Neutrophil (primary cell): ENCODE measurements around the gene CDK10.

ENCODE experiments used
- H3K27ac ChIP-seq: fragments of 200-600 bp; sonication (generic); 2 replicates; pipeline ENCODE4 v1.5.1; 2016; ENCODE audit warnings: mild to moderate bottlenecking, moderate library complexity
- H3K27me3 ChIP-seq: fragments of 200-600 bp; sonication (generic); 2 replicates; pipeline ENCODE4 v1.6.0; 2016; ENCODE audit warnings: mild to moderate bottlenecking
- H3K36me3 ChIP-seq: fragments of 200-600 bp; sonication (generic); 2 replicates; pipeline ENCODE4 v1.5.1; 2017
- H3K4me1 ChIP-seq, 2 experiments: fragments of 200-600 bp in 1 of 2; sonication (generic) in 1 of 2; 1 replicate in 1 of 2; 2 replicates in 1 of 2; pipeline versions ENCODE4 v1.5.1 to v1.6.1; 2013 to 2016; ENCODE audit warnings: low read depth in 1 of 2, low read length in 1 of 2, mild to moderate bottlenecking in 1 of 2, moderate library complexity in 1 of 2; ENCODE audit not compliant: control insufficient read depth in 1 of 2, insufficient read depth in 1 of 2
- H3K4me3 ChIP-seq, 2 experiments: fragments of 200-600 bp in 1 of 2; sonication (generic) in 1 of 2; 1 replicate in 1 of 2; 2 replicates in 1 of 2; pipeline ENCODE4 v1.5.1; 2013 to 2016; ENCODE audit warnings: low read depth in 1 of 2, low read length in 1 of 2, mild to moderate bottlenecking in 1 of 2, moderate library complexity in 1 of 2
- H3K9me3 ChIP-seq: fragments of 200-600 bp; sonication (generic); 2 replicates; pipeline ENCODE4 v1.5.1; 2016
- TF ChIP-seq, protein P1 (sequence below): fragments of 200-600 bp; sonication (generic); IDR thresholded peaks from 2 replicates; pipeline ENCODE4 v1.5.1; 2016; ENCODE audit warnings: antibody characterized with exemption

The CDK10 gene

DNA sequence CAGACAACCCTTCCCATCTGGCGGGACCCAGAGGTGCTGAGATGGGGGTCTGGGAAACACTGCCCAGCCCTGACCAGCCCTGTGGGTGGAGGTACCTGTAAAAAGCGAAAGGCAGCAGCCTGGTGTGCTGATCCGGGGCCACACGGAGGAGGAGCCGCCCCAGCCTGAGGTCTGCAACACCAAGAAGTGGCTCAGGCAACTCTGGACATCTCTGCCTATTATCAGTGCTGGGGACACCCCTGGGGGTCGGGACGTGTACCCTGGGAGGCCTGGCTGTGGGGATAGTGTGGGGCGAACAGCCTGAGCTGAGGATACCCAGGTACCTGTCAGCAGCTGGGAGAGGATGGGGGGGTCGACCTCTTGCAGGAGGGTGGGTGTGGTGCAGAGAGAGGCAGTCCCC, 52.9 kb downstream of the CDK10 start:
- peaks cover 97% of the 10 kb centered on the region for H3K36me3 ChIP-seq
- TF ChIP-seq, protein P1, sequence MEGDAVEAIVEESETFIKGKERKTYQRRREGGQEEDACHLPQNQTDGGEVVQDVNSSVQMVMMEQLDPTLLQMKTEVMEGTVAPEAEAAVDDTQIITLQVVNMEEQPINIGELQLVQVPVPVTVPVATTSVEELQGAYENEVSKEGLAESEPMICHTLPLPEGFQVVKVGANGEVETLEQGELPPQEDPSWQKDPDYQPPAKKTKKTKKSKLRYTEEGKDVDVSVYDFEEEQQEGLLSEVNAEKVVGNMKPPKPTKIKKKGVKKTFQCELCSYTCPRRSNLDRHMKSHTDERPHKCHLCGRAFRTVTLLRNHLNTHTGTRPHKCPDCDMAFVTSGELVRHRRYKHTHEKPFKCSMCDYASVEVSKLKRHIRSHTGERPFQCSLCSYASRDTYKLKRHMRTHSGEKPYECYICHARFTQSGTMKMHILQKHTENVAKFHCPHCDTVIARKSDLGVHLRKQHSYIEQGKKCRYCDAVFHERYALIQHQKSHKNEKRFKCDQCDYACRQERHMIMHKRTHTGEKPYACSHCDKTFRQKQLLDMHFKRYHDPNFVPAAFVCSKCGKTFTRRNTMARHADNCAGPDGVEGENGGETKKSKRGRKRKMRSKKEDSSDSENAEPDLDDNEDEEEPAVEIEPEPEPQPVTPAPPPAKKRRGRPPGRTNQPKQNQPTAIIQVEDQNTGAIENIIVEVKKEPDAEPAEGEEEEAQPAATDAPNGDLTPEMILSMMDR, result no peak
- no peak overlapping the region for H3K27ac ChIP-seq
- H3K27me3 ChIP-seq, result no peaks in the 10 kb centered on the region
- H3K4me3 ChIP-seq, result no peak overlapping the region
- no peaks in the 10 kb centered on the region for H3K4me1 ChIP-seq
- no peaks in the 10 kb centered on the region for H3K9me3 ChIP-seq

DNA sequence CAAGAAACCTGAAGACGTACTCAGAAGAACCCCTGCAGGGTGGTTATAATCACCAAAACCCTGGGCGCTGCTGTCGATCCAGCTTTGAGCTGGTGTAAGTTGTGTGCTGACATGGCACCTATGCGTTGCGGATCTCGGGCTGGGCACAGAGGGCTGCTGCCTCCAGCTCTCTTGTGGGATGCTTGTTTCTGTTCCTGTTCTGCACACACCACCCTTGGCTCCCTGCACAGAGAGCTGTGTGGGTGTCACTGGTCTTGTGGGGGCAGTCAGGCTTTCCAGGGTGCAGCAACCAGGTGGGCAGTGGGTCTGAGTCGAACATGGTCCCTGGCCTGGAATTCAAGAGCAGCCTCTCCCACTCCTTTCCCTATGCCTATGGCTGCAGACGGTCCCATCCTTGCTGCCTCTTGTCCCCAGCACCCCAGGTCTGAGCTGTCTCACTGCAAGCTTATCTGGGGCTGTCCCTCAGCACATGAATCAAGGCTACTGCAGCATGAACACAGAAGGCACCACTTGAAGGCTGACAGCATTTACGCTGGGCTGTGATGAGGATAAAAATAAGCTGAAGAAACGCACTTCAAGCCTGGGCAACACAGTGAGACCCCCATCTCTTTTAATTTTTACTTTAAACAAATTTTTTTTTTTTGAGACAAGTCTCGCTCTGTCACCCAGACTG, 55.0 kb downstream of the CDK10 start:
- Histone ChIP-seq H3K27ac (peak overlapping the region; percentile 45), H3K9me3 (no peaks in the 10 kb centered on the region), H3K27me3 (no peaks in the 10 kb centered on the region), H3K36me3 (peaks cover 94% of the 10 kb centered on the region), H3K4me3 (no peak overlapping the region), H3K4me1 (no peaks in the 10 kb centered on the region)
- TF ChIP-seq, protein P1, result no peak

DNA sequence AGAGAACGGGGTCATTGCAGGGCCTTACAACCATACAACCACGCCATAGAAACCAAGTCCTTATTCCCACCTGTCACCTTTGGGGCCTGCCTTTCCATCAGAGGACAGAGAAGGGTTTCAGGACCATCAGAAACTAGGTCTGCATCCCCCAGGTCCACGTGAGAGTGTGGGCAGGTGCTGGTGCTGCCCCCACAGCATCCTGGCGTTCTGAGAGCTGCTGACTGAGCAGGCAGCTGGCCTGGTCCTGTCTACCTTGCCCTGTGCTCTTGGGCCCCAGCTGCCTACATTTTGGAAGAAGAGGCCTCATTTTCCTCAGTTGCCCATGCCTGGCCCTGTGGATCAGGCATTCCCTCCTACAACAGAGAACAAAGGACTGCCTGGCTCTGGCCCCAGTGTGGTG, 56.5 kb downstream of the CDK10 start:
- H3K27ac ChIP-seq, result peak overlapping the region; percentile 15
- peaks cover 94% of the 10 kb centered on the region for H3K36me3 ChIP-seq
- TF ChIP-seq, protein P1, result no peak

DNA sequence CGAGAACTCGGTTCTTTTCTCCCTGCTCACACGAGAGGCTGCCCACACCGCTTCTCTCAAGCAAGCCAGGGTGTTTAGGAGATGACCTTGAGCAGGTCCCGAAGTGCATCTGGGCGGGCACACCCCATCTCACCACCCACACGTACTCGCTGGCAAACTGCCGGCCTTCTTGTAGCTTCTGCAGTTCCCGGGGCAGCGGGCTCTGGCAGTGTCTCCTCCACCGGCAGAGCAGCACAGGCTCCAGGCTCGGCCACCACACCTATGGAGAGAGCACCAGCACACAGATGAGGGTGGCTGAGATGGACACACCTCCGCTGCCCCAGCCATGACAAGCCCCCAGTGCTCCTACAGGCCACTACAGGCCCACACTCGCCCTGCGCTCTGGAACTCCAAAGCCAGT, 58.3 kb downstream of the CDK10 start:
- H3K27me3 ChIP-seq, result no peaks in the 10 kb centered on the region

More for the DNA sequence above, 56.5 kb downstream of the CDK10 start:
- Histone ChIP-seq H3K4me1 (no peaks in the 10 kb centered on the region), H3K9me3 (no peaks in the 10 kb centered on the region), H3K27me3 (no peaks in the 10 kb centered on the region), H3K4me3 (no peak overlapping the region)

More for the DNA sequence above, 58.3 kb downstream of the CDK10 start:
- no peaks in the 10 kb centered on the region for H3K9me3 ChIP-seq
- no peak overlapping the region for H3K4me3 ChIP-seq
- TF ChIP-seq, protein P1, result no peak
- peaks cover 85% of the 10 kb centered on the region for H3K36me3 ChIP-seq
- H3K4me1 ChIP-seq, result peaks cover 6 to 7% of the 10 kb centered on the region in 2 experiments
- H3K27ac ChIP-seq, result no peak overlapping the region
